SIG-M5 treated with dmso at 0.1 percent for 504 hours (cell line): ENCODE measurements around the gene HEPN1.

ENCODE experiments used
- DNase-seq: peaks from one replicate; lab custom pipeline; 2025; ENCODE audit not compliant: unreplicated experiment; lab: John Stamatoyannopoulos, UW

HEPN1 gene

GRCh38 chr11:124899383-124900145 lies 19.5 kb upstream of the HEPN1 start:
- DNase-seq: no peak

- no peak for DNase-seq
Observed at GRCh38 chr11:124900464-124900863, 18.6 kb upstream of the HEPN1 start.

- no peak for DNase-seq
Observed at GRCh38 chr11:124902616-124903015, 16.4 kb upstream of the HEPN1 start.

- no peak for DNase-seq
Observed at GRCh38 chr11:124915541-124916369, 3.3 kb upstream of the HEPN1 start.

GRCh38 chr11:124916370-124916710 lies 2.7 kb upstream of the HEPN1 start:
- no peak for DNase-seq

GRCh38 chr11:124917115-124917637 lies 1.9 kb upstream of the HEPN1 start:
- DNase-seq: no peak

- DNase-seq: no peak
Observed at GRCh38 chr11:124919898-124920297, 848 bp downstream of the HEPN1 start.

- DNase-seq: no peak
Observed at GRCh38 chr11:124920356-124920755, 1.3 kb downstream of the HEPN1 start.

- no peak for DNase-seq
Observed at GRCh38 chr11:124920870-124921609, 2.0 kb downstream of the HEPN1 start.

- DNase-seq: no peak
Observed at GRCh38 chr11:124922831-124923230, 3.8 kb downstream of the HEPN1 start.

- no peak for DNase-seq
Observed at GRCh38 chr11:124923296-124923695, 4.2 kb downstream of the HEPN1 start.

GRCh38 chr11:124928942-124929665 lies 10.1 kb downstream of the HEPN1 start:
- no peak for DNase-seq

GRCh38 chr11:124930799-124931198 lies 11.7 kb downstream of the HEPN1 start:
- no peak for DNase-seq

- DNase-seq: no peak
Observed at GRCh38 chr11:124934862-124935547, 16.0 kb downstream of the HEPN1 start.

- no peak for DNase-seq
Observed at GRCh38 chr11:124935548-124936514, 16.8 kb downstream of the HEPN1 start, which contains the start of gene HEPACAM. Gene HEPACAM (minus strand): TSS chr11:124936047. CDS start chr11:124936006, 41 bp downstream.

GRCh38 chr11:124937336-124937935 lies 18.4 kb downstream of the HEPN1 start:
- no peak for DNase-seq

GRCh38 chr11:124938206-124938765 lies 19.2 kb downstream of the HEPN1 start:
- DNase-seq: no peak

- DNase-seq: no peak
Observed at GRCh38 chr11:124938970-124939369, 19.9 kb downstream of the HEPN1 start.
